Liver (tissue), 9 donors: ENCODE measurements around the gene SRSF2. TPM values are rescaled to one million over a fixed set of nuclear protein-coding genes. Genes with fewer than 3 reads are reported as not detected.

Experiments used
- DNase-seq: peaks from one replicate; pipeline ENCODE4 v3.0.0-alpha.2; 2017; ENCODE audit warnings: low spot score
- H3K27ac ChIP-seq, 2 donors: one replicate each; pipeline ENCODE4 v1.7.0; 2013; ENCODE audit warnings: inconsistent platforms in 2 of 2, low read length in 2 of 2, control low read depth in 1 of 2, low read depth in 1 of 2, mild to moderate bottlenecking in 1 of 2
- H3K27me3 ChIP-seq, 4 donors: one replicate each; pipeline versions ENCODE4 v1.6.1 to v1.7.0; 2013; ENCODE audit warnings: low read length in 3 of 4, inconsistent platforms in 1 of 4, mild to moderate bottlenecking in 1 of 4, moderate library complexity in 1 of 4; ENCODE audit not compliant: control insufficient read depth in 4 of 4, insufficient read depth in 4 of 4
- H3K36me3 ChIP-seq, 4 donors: one replicate each; pipeline versions ENCODE4 v1.6.1 to v1.7.0; 2013; ENCODE audit warnings: low read length in 3 of 4, mild to moderate bottlenecking in 3 of 4, low read depth in 1 of 4, moderate library complexity in 1 of 4; ENCODE audit not compliant: control insufficient read depth in 4 of 4, insufficient read depth in 3 of 4
- H3K4me1 ChIP-seq, 4 donors: one replicate each; pipeline versions ENCODE4 v1.6.1 to v1.7.0; 2013; ENCODE audit warnings: low read length in 3 of 4, mild to moderate bottlenecking in 3 of 4, moderate library complexity in 1 of 4; ENCODE audit not compliant: control insufficient read depth in 4 of 4, insufficient read depth in 4 of 4
- H3K4me3 ChIP-seq, 3 donors: one replicate each; pipeline versions ENCODE4 v1.6.1 to v1.7.0; 2013; ENCODE audit warnings: low read length in 3 of 3, control low read depth in 1 of 3, low read depth in 1 of 3, mild to moderate bottlenecking in 1 of 3
- H3K9ac ChIP-seq, 2 donors: one replicate each; pipeline ENCODE4 v1.7.0; 2013; ENCODE audit warnings: low read length in 2 of 2, mild to moderate bottlenecking in 2 of 2, moderate library complexity in 2 of 2, control low read depth in 1 of 2, low read depth in 1 of 2
- H3K9me3 ChIP-seq, 4 donors: one replicate each; pipeline versions ENCODE4 v1.6.1 to v1.7.0; 2013; ENCODE audit warnings: low read length in 3 of 4; ENCODE audit not compliant: control insufficient read depth in 4 of 4
- ATF3 ChIP-seq: IDR thresholded peaks from 2 replicates; pipeline ENCODE4 v1.6.1; 2016; ENCODE audit warnings: antibody characterized with exemption
- CTCF ChIP-seq: fragments of 150-350 bp; IDR thresholded peaks from 2 replicates; pipeline ENCODE4 v1.5.1; 2017; ENCODE audit warnings: improper control_type of control experiment, low read depth, low read length; ENCODE audit not compliant: missing input control
- EGR1 ChIP-seq, 2 donors: IDR thresholded peaks; 2 replicates each; pipeline ENCODE4 v1.6.1; 2016 to 2018; ENCODE audit warnings: antibody characterized with exemption in 2 of 2, low read depth in 2 of 2
- FOXA1 ChIP-seq: IDR thresholded peaks from 2 replicates; pipeline ENCODE4 v1.6.1; 2016; ENCODE audit warnings: antibody characterized with exemption
- FOXA2 ChIP-seq: IDR thresholded peaks from 2 replicates; pipeline ENCODE4 v1.6.1; 2016; ENCODE audit warnings: antibody characterized with exemption
- GABPA ChIP-seq, 2 donors: IDR thresholded peaks in 1 of 2; conservative IDR thresholded peaks in 1 of 2; 2 replicates each; pipeline ENCODE4 v1.6.1; 2016; ENCODE audit warnings: antibody characterized with exemption in 2 of 2, mild to moderate bottlenecking in 1 of 2, moderate library complexity in 1 of 2
- HNF4A ChIP-seq, 2 donors: conservative IDR thresholded peaks; 2 replicates each; pipeline ENCODE4 v1.6.1; 2016; ENCODE audit warnings: antibody characterized with exemption in 2 of 2, mild to moderate bottlenecking in 2 of 2
- HNF4G ChIP-seq: IDR thresholded peaks from 2 replicates; pipeline ENCODE4 v1.6.1; 2016; ENCODE audit warnings: antibody characterized with exemption
- JUND ChIP-seq, 2 donors: IDR thresholded peaks; 2 replicates each; pipeline ENCODE4 v1.6.1; 2016; ENCODE audit warnings: antibody characterized with exemption in 2 of 2
- NR2F2 ChIP-seq: IDR thresholded peaks from 2 replicates; pipeline ENCODE4 v1.6.1; 2016; ENCODE audit warnings: antibody characterized with exemption
- REST ChIP-seq: IDR thresholded peaks from 2 replicates; pipeline ENCODE4 v1.6.1; 2016; ENCODE audit warnings: antibody characterized with exemption, mild to moderate bottlenecking
- RXRA ChIP-seq, 2 donors: IDR thresholded peaks; 2 replicates each; pipeline ENCODE4 v1.6.1; 2017 to 2018; ENCODE audit warnings: antibody characterized with exemption in 2 of 2, mild to moderate bottlenecking in 1 of 2
- SP1 ChIP-seq: IDR thresholded peaks from 2 replicates; pipeline ENCODE4 v1.6.1; 2018; ENCODE audit warnings: antibody characterized with exemption, mild to moderate bottlenecking
- TAF1 ChIP-seq: conservative IDR thresholded peaks from 2 replicates; pipeline ENCODE4 v1.6.1; 2016; ENCODE audit warnings: antibody characterized with exemption, mild to moderate bottlenecking
- YY1 ChIP-seq: IDR thresholded peaks from 2 replicates; pipeline ENCODE4 v1.6.1; 2016; ENCODE audit warnings: antibody characterized with exemption, mild to moderate bottlenecking
- WGBS: extraction: QIAGEN DNeasy Blood & Tissue Kit; methylation state at CpG from one replicate; pipeline ENCODE4 v1.1.7; 2013; 5-methylcytosine and 5-hydroxymethylcytosine counted together
- polyA plus RNA-seq, 2 donors: library from polyadenylated mRNA; stranded (reverse) in 1 of 2; unstranded in 1 of 2; fragments of 200-250 nt in 1 of 2; fragments of >200 nt in 1 of 2; fragmentation: Nextera tagmentation in 1 of 2; extraction: Ambion mirVana in 1 of 2; gene quantifications; one replicate each; pipeline versions ENCODE4 v1.2.1 to v1.2.3, GENCODE V29; 2013 to 2015
- total RNA-seq, 2 donors: library from RNA; depleted of rRNA; stranded (reverse); fragments of >200 nt; gene quantifications; one replicate each; pipeline ENCODE4 v1.2.3, GENCODE V29; 2014
- TF ChIP-seq, protein P1 (sequence below): IDR thresholded peaks from 2 replicates; pipeline ENCODE4 v1.6.1; 2016; ENCODE audit warnings: antibody characterized with exemption
- TF ChIP-seq, protein P2 (sequence below): IDR thresholded peaks from 2 replicates; pipeline ENCODE4 v1.6.1; 2016; ENCODE audit warnings: antibody characterized with exemption
- donor health status: healthy.
- donor health status: healthy.
- donor health status: healthy.
- donor health status: healthy.
- donor health status: healthy.

Gene SRSF2
- total and polyA plus RNA-seq, 4 donors, result 66.5 to 184 (median 150) TPM

DNA sequence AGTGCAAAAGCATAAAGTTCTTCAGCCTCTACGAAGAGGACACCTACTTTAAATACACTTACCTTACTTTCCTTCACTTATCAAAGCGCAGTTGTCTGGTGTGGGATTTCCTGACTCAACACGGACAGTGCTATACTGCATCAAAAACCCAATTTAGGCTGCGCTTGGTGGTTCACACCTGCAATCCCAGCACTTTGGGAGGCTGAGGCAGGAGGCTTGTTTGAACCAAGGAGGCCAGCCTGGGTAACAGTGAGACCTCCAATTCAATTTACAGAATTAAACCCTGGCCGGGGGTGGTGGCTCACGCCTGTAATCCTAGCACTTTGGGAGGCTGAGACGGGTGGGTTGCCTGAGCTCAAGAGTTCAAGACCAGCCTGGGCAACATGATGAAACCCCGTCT lies 14.9 kb downstream of the SRSF2 start:
- H3K9ac ChIP-seq, result no peak overlapping the region
- WGBS, result 94% methylated on average over 8 of the region's 8 CpGs
- H3K27ac ChIP-seq, result no peak overlapping the region
- H3K4me3 ChIP-seq, result no peak overlapping the region
- peaks cover 19 to 55% (median 50%) of the 10 kb centered on the region in 4 donors for H3K36me3 ChIP-seq
- TF ChIP-seq, protein P1, sequence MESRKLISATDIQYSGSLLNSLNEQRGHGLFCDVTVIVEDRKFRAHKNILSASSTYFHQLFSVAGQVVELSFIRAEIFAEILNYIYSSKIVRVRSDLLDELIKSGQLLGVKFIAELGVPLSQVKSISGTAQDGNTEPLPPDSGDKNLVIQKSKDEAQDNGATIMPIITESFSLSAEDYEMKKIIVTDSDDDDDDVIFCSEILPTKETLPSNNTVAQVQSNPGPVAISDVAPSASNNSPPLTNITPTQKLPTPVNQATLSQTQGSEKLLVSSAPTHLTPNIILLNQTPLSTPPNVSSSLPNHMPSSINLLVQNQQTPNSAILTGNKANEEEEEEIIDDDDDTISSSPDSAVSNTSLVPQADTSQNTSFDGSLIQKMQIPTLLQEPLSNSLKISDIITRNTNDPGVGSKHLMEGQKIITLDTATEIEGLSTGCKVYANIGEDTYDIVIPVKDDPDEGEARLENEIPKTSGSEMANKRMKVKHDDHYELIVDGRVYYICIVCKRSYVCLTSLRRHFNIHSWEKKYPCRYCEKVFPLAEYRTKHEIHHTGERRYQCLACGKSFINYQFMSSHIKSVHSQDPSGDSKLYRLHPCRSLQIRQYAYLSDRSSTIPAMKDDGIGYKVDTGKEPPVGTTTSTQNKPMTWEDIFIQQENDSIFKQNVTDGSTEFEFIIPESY, result no peak
- TF ChIP-seq SP1 (no peak), CTCF (no peak), ATF3 (no peak), FOXA2 (no peak), TAF1 (no peak), NR2F2 (no peak), GABPA (IDR thresholded peaks at IDR 0.05 in 1 of 2, conservative IDR thresholded peaks at IDR 0.05 in 1 of 2) (no peak), RXRA (IDR thresholded peaks at IDR 0.05) (no peak), YY1 (no peak)
- H3K27me3 ChIP-seq, result no peaks in the 10 kb centered on the region
- DNase-seq, result no peak
- H3K4me1 ChIP-seq, result peaks cover 3 to 12% (median 11%) of the 10 kb centered on the region in 4 donors
- H3K9me3 ChIP-seq, result no peaks in the 10 kb centered on the region

- H3K4me1 ChIP-seq, result peaks cover 3 to 10% (median 9%) of the 10 kb centered on the region in 4 donors
- H3K27me3 ChIP-seq, result no peaks in the 10 kb centered on the region
- no peak overlapping the region for H3K9ac ChIP-seq
- no peaks in the 10 kb centered on the region for H3K9me3 ChIP-seq
- WGBS, result 90% methylated on average over 10 of the region's 10 CpGs
- H3K36me3 ChIP-seq, result peaks cover 19 to 63% (median 57%) of the 10 kb centered on the region in 4 donors
- H3K27ac ChIP-seq, result no peak overlapping the region
- DNase-seq, result no peak
- no peak overlapping the region for H3K4me3 ChIP-seq
- TF ChIP-seq HNF4G (no peak), ATF3 (no peak), JUND (IDR thresholded peaks at IDR 0.05) (no peak), HNF4A (conservative IDR thresholded peaks at IDR 0.05) (no peak), TAF1 (no peak), RXRA (IDR thresholded peaks at IDR 0.05) (no peak), FOXA2 (no peak), CTCF (no peak), REST (no peak), EGR1 (IDR thresholded peaks at IDR 0.05; ENCODE audit: low read depth in 2 of 2) (no peak), GABPA (IDR thresholded peaks at IDR 0.05 in 1 of 2, conservative IDR thresholded peaks at IDR 0.05 in 1 of 2) (no peak), NR2F2 (no peak), YY1 (no peak), FOXA1 (no peak), SP1 (no peak)
- TF ChIP-seq, protein P2, sequence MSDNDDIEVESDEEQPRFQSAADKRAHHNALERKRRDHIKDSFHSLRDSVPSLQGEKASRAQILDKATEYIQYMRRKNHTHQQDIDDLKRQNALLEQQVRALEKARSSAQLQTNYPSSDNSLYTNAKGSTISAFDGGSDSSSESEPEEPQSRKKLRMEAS, result no peak
- TF ChIP-seq, protein P1, result no peak
These were observed 15.7 kb downstream of the SRSF2 start for GRCh38 chr17:76721463-76721862.
